Ascending aorta (tissue), 2 donors: Measurements from ENCODE around the gene MAP3K12. TPM values are rescaled to one million over a fixed set of nuclear protein-coding genes. Genes with fewer than 3 reads are reported as not detected.
A peak's percentile ranks its signal among the peaks of the same experiment; 100 is the strongest.

ENCODE experiments used
- DNase-seq, 2 donors: peaks; one replicate each; pipeline ENCODE4 v3.0.0-alpha.2; 2019; ENCODE audit warnings: low spot score in 2 of 2
- H3K27ac ChIP-seq, 2 donors: fragments of 200-600 bp; sonication (generic); one replicate each; pipeline ENCODE4 v1.5.1; 2016 to 2017; ENCODE audit warnings: mild to moderate bottlenecking in 1 of 2
- H3K27me3 ChIP-seq: fragments of 200-600 bp; sonication (generic); one replicate; pipeline ENCODE4 v1.5.1; 2017
- H3K36me3 ChIP-seq, 2 donors: fragments of 200-600 bp; sonication (generic); one replicate each; pipeline ENCODE4 v1.5.1; 2016
- H3K4me1 ChIP-seq, 2 donors: fragments of 200-600 bp; sonication (generic); one replicate each; pipeline ENCODE4 v1.5.1; 2016 to 2017; ENCODE audit warnings: mild to moderate bottlenecking in 1 of 2
- H3K4me3 ChIP-seq, 2 donors: fragments of 200-600 bp; sonication (generic); one replicate each; pipeline ENCODE4 v1.5.1; 2016 to 2017; ENCODE audit warnings: mild to moderate bottlenecking in 1 of 2
- H3K9me3 ChIP-seq, 2 donors: fragments of 200-600 bp; sonication (generic); one replicate each; pipeline ENCODE4 v1.5.1; 2016
- CTCF ChIP-seq, 3 experiments: fragments of 200-600 bp in 2 of 3; fragments of 450-650 bp in 1 of 3; sonication (generic) in 2 of 3; IDR thresholded peaks; one replicate each; pipeline ENCODE4 v1.5.1; 2016 to 2019; ENCODE audit warnings: antibody characterized with exemption in 3 of 3, mild to moderate bottlenecking in 1 of 3, moderate library complexity in 1 of 3
- intact Hi-C: fragments of 100-400 bp; cut with DNase I; formaldehyde crosslinking; loops from one replicate; pipeline ENCODE4 v1.15.1; 2023
- total RNA-seq: library from RNA; depleted of rRNA; stranded (reverse); fragments of >200 nt; gene quantifications from one replicate; pipeline ENCODE4 v1.1.0, GENCODE V29; 2016

Gene MAP3K12
- total RNA-seq, 1 donor from 2014 or later = 20.8 TPM

GRCh38 chr12:53495903-53496751, 3.1 kb downstream of the MAP3K12 start:
- intact Hi-C loops = no loop called here
- no peaks in the 10 kb centered on the region for H3K9me3 ChIP-seq
- H3K4me1 ChIP-seq = peaks cover 6 to 20% of the 10 kb centered on the region in 2 donors
- peak in 1 of 2 donors; percentile 79 for DNase-seq
- peak overlapping the region; percentile 30 to 33 for H3K27ac ChIP-seq
- no peaks in the 10 kb centered on the region for H3K27me3 ChIP-seq
- no peak for TF ChIP-seq CTCF (IDR thresholded peaks at IDR 0.05)
- no peaks in the 10 kb centered on the region for H3K36me3 ChIP-seq
- H3K4me3 ChIP-seq = no peak overlapping the region

GRCh38 chr12:53493610-53494391, 5.5 kb downstream of the MAP3K12 start:
- Histone ChIP-seq H3K36me3 (no peaks in the 10 kb centered on the region), H3K4me1 (peaks cover 3 to 20% of the 10 kb centered on the region in 2 donors), H3K9me3 (no peaks in the 10 kb centered on the region), H3K27ac (peak overlapping the region; percentile 86 to 88), H3K27me3 (no peaks in the 10 kb centered on the region), H3K4me3 (peak overlapping the region; percentile 57 to 72)
- no peak for TF ChIP-seq CTCF (IDR thresholded peaks at IDR 0.05)
- intact Hi-C loops = loop anchor here (2.0 kb wide), 1 partner anchor 41 kb away; the partner anchor contains the start of gene PCBP2
- no peak for DNase-seq

DNA sequence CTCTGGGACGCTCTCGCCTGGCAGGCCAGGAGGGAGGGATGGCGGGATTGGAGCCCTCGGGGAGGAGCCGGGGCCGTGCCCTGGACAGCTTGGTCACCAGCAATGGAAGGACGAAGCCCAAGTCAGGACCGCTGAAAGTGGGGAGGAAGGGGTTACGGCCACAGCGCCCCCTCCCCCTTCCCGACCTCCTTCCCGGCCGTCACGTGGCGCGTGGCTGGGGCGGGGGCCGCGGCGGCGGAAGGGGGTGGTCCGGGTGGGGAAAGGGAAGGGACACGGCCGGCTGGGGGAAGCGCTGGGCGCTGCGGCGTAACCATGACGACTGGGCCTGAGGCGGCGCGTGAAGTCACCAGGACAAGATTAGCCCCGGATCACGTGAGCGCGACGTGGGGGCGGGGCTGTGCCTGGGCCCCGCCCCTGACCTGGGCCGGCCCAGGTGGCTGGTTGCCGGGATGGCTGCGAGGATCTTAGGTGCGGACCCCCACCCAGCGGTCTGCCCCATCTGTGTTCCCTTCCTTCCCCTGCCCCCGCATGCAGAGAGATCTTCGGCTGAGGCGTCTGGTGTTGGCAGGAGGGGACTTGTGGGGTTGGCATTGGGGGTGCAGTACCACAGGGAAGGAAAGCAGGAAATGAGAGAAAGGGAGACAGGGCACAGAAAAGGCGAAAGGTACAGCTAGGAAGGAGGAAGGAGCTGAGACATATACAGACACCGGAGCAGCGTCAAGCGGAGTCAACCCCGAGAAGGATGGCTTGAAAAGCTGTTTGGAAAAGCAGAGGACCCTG, 6.2 kb downstream of the MAP3K12 start:
- intact Hi-C loops = loop anchor here (2.0 kb wide), 1 partner anchor 40 kb away; the partner anchor contains the start of gene PCBP2
- H3K27me3 ChIP-seq = no peaks in the 10 kb centered on the region
- peak overlapping the region; percentile 86 to 88 for H3K27ac ChIP-seq
- H3K9me3 ChIP-seq = no peaks in the 10 kb centered on the region
- peak; percentile 87 to 97 for DNase-seq
- H3K4me3 ChIP-seq = peak overlapping the region; percentile 57 to 72
- peaks cover 3 to 15% of the 10 kb centered on the region in 2 donors for H3K4me1 ChIP-seq
- H3K36me3 ChIP-seq = peaks cover under 1 to 4% of the 10 kb centered on the region in 2 donors
- TF ChIP-seq CTCF (IDR thresholded peaks at IDR 0.05) = no peak

DNA sequence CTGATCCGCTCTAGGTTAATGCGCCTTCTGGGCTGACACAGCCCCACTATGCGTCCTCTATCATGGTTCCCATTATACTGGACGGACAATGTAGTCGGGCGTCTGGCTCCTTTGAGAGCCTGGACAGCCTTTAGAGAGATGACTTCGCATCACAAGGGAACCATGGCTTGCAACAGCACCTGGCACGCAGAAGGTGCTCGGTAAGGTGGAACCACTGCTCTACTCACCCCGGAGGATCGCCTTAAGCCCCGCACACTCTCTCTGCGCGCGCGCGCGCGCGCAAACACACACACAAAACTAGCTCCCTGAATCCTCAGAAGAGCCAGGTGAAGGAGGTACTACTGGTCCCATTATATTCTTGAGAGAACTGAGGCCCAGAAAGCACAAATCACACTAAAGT, 7.1 kb downstream of the MAP3K12 start:
- TF ChIP-seq CTCF (IDR thresholded peaks at IDR 0.05) = no peak
- Histone ChIP-seq H3K9me3 (no peaks in the 10 kb centered on the region), H3K4me1 (peaks cover 3 to 15% of the 10 kb centered on the region in 2 donors), H3K4me3 (peak overlapping the region; percentile 57 to 72), H3K27me3 (no peaks in the 10 kb centered on the region), H3K27ac (peak overlapping the region; percentile 86 to 88), H3K36me3 (peaks cover 4 to 6% of the 10 kb centered on the region in 2 donors)
- no peak for DNase-seq
- intact Hi-C loops = loop anchor here (2.0 kb wide), 1 partner anchor 39 kb away; the partner anchor contains the start of gene PCBP2

DNA sequence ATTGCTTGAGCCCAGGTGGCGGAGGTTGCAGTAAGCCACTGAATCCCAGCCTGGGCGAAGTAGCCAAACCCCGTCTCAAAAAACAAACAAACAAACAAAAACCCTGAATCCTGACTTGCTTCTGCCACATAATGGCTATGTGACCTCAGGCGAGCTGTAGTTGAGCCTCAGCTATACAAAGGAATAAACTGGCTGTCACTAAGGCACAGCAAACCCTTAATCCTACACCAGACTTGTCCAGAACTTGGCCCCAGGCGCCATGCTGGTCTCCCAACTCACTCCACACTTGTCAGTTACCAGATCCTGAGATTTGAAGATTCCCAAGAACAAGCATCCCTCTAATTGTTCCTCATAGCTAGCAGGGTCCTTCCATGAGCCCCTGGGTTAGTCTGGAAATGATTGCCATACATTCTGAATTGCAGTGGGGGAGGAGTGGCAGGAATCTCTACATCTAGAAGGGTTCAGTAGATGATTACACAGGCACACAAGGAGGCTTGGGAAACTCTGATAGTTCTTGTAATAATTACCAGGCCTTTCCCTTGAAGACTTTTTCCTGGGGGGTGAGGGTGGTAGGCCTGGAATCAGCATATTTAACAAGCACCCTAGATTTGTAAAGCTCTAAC, 9.9 kb downstream of the MAP3K12 start:
- Histone ChIP-seq H3K4me3 (no peak overlapping the region), H3K27ac (no peak overlapping the region), H3K27me3 (no peaks in the 10 kb centered on the region), H3K36me3 (peaks cover 28 to 34% of the 10 kb centered on the region in 2 donors), H3K4me1 (peaks cover 3 to 15% of the 10 kb centered on the region in 2 donors), H3K9me3 (no peaks in the 10 kb centered on the region)
- intact Hi-C loops = no loop called here
- no peak for DNase-seq
- no peak for TF ChIP-seq CTCF (IDR thresholded peaks at IDR 0.05)
